Measurements from ENCODE around the gene PDZRN3.
"Not testable (repeated sequence)": the region's sequence is repeated elsewhere in the genome, so short reads cannot be mapped to it uniquely, and the experiment has no call there.

PDZRN3 gene

DNA sequence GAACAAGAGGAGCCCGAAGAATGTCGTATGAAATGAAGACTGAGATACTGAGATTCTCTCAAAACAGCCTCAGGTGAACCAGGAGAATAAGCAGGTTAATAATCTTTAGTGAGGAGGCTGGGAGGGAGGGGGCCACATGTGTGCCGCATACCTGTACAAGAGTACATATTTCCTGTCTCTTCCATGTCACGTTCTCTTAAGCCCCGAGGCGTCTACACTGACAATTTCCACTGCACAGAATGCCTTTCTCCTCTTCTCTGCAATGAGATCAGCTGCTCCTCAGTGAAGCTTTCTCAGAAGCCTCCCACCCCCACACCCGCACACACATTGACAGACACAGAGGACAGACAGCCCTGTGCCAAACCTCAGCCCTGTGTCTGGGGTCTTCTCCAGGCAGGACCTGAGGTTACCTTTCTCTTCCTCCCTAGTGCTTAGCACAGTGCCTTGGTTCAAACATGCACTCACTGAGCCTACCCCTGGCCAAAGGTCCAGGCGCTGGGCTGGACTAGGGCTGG lies 55.4 kb downstream of the PDZRN3 start:
- no peak for DNase-seq
- in situ Hi-C loops (cut with HindIII; ENCODE audit: low pct_ligation_motif_present, low pct_unique_long_range_greater_than_20kb, low sequenced_read_pairs): no loop called here

DNA sequence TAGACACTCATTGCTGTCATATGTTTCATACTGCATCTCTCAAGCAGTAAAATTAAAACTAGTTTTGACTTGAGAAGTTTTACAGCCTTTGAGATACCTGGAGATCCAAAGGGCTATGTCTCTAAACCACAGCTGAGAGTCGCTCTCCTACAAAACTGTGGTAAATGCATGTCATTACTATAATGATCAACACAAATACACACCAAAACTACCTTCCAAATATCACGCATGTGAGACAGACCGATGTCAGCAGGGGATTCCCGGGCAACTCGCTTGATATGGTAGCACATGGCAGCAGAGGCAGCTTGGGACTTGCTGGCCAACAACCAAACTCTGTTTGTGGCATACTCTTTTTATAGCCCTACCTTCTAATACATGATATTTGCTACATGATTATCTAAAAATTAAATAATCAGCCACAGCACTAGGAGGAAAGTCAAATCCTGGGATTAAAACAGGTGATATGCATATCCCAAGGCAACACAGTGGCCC lies 56.3 kb downstream of the PDZRN3 start:
- DNase-seq: no peak
- in situ Hi-C loops (cut with HindIII; ENCODE audit: low pct_ligation_motif_present, low pct_unique_long_range_greater_than_20kb, low sequenced_read_pairs): no loop called here

DNA sequence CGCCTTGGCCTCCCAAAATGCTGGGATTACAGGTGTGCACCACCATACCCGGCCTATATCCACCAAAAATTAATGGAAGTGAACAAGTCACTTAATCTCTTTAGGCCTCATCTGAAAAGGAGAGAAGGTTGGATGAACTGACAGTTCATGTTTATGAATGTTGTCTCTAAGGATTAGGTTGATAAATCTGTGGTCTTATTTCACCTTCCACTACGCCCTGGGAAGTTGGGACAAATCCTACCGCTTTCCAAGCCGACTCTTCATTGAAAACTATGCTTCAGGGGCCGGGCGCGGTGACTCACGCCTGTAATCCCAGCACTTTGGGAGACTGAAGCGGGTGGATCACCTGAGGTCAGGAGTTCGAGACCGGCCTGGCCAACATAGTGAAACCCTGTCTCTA lies 59.4 kb downstream of the PDZRN3 start:
- in situ Hi-C loops (cut with HindIII; ENCODE audit: low pct_ligation_motif_present, low pct_unique_long_range_greater_than_20kb, low sequenced_read_pairs); DNase-seq: not testable (repeated sequence)

DNA sequence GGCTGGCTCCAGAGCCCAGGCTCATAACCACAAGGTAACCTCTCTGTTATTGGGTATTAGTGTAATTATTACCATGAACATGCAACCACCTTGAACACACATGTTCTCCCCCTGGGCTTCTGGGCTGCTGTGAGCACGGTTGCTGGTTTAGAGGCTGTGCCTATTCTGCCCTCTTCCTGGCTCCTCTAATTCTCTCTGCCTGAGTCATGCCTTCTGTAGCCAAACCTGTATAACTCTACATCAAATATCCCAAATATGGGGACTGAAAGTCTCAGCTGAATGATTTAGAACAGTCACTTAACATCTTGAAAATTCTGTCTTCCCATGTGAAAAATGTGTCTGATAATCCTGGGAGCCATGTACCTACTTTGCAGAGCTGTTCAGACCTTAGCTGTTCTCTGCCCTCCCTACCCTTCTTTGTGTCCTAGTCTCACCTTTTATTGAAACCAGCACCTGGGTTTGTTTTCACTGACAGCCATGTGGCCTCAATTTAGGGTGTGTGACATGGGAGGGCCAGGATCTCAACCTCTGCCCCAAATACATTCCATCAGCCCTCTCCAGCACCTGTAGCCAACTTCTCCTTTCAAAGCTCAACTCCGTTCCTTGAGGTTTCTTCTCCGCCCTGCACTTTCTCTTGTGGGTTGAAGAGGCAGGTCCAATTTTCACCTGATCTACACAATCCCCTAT lies 60.7 kb downstream of the PDZRN3 start:
- in situ Hi-C loops (cut with HindIII; ENCODE audit: low pct_ligation_motif_present, low pct_unique_long_range_greater_than_20kb, low sequenced_read_pairs): no loop called here
- DNase-seq: no peak

DNA sequence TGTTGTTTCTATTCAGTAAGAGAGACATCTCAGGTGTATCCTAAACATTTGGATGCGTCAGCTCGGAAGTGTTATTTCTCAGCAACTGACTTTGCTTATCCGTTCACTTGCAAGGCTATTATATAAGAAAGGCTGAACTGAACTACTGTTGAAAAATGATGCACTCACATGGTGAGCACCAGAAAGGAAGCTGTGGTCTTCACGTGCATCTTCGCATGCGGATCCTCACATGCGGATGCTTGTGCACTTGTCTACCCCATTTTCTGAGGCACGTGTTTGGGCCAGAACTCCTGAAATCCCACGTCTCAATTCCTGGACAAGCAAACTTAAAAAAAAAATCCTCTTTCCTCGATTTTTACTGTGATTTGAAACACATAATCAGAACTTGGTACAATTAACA lies 63.2 kb downstream of the PDZRN3 start:
- no peak for DNase-seq
- in situ Hi-C loops (cut with HindIII; ENCODE audit: low pct_ligation_motif_present, low pct_unique_long_range_greater_than_20kb, low sequenced_read_pairs): no loop called here

DNA sequence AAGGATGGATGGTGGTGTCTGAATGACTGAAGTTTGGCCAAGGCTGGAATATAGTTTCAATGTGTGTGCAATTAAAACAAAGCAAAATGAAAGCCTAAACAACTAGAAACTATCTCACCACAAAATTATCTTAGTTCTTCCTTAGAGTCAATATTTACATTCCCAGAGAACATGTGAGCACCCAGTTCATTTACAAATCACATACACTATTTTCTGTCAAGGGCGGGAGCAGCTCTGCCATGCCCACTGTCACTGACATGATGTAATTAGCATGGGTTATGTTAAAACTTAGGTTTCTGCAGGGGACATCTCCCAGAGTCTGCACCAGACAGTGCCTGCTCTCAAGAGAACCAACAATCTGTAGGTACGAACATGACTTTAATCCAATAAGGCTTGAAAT lies 65.0 kb downstream of the PDZRN3 start:
- no peak for DNase-seq
- in situ Hi-C loops (cut with HindIII; ENCODE audit: low pct_ligation_motif_present, low pct_unique_long_range_greater_than_20kb, low sequenced_read_pairs): no loop called here

DNA sequence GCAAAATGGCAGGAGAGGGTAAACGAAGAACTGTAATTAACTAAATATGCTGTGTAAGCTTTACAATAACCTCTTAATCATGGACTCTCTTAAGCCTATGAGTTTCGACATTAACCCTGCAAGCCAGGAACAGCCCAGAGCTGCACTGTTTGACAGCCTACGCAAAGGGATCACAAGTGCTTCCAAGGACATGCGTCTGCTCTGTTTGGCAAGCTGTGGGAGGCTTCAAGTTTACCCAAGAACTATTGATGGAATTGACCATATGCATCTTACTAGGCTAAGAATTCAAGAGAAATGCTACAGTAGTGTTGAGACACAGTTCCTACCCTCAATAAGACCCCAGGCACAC lies 66.0 kb downstream of the PDZRN3 start:
- no peak for DNase-seq
- in situ Hi-C loops (cut with HindIII; ENCODE audit: low pct_ligation_motif_present, low pct_unique_long_range_greater_than_20kb, low sequenced_read_pairs): no loop called here

DNA sequence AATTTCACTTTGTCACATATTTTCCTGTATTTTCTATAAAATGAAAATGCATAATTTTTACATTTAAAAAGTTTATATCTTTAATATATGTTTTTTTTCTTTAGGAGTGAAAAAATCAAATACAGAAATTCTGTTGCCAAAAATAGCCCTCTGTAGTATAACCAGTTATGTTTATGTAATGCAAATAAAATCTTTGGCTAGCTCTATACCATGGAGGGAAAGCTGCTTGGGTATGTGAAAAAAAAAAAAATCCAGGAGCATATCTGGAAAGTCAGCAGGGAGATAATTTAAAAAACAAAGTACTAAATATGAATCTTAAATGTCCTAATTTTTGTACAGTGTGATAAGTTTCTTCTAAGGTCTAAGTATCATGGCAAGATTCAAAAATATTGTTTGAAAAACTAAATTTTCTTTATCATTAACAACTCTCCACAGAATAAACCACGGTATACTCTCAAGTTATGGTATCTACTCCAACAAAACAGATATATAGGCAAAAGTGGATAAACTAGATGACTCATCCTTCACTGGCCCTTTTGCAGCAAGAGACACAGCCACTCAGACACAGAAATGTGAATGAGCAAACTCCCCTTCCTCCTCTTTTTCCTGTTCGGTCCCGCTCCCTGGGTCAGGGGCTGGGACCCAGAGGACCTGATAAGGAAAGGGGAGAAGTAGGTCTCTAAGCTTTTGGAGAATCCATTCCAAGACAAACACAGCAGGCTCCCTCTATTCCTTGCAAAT lies 66.6 kb downstream of the PDZRN3 start:
- in situ Hi-C loops (cut with HindIII; ENCODE audit: low pct_ligation_motif_present, low pct_unique_long_range_greater_than_20kb, low sequenced_read_pairs): no loop called here
- DNase-seq: no peak

DNA sequence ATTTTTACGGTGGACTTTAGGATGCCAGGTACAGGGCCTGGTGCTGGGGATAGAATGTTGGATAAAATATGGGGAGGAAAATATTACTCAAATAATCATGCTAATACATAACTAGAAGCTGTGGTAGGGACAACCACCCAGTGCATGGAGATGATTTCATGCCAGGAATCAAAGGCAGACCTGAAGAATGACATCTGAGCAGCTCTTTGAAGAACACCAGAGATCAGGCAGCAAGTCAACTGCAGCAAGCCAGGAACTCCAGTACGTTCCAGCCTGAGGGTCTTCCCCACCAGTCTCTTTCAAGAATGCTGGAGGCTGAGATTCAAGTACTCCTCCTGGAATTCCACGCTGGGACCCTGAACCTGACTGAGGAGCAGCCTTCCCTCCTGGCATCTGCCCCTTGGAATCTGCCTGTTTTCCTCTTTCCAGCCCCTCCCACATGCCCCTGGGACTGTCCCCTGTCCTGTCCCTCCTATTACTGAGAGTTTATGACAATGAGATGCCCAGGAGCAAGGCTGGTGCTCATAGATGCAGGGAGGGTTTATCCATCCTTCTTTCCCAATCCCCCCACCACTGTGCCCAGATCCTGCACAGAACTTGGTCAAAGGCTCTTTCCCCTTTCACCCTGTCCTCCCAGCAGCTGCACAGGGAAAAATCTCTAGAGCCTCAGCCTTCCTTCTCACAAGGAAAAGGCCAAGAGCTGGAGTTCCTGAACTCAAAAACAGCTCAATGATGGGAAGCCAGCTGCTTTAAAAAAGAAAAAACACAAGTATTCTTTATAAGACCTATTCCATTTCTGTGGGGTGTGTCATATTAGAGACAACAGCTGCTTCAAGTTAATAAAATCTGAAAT lies 68.0 kb downstream of the PDZRN3 start:
- in situ Hi-C loops (cut with HindIII; ENCODE audit: low pct_ligation_motif_present, low pct_unique_long_range_greater_than_20kb, low sequenced_read_pairs): no loop called here
- no peak for DNase-seq

DNA sequence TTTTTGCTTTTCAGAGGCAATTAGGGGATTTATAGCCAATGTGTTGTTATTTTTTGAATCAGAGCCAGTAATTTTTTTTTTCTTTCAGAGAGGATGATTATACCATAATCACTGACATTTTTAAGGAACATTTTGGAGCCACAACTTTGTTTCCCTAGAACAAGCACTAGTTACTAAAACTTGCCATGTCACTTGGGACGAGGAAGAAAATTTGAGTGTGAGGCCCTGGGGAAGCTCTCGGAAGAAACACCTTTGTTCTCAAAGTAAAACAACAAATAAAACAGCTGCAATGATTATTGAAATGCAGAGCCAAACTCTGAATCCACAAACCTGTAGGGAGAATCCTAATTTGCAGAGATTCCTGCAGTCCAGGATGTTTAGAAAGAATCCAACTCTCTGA lies 69.7 kb downstream of the PDZRN3 start:
- DNase-seq: no peak
- in situ Hi-C loops (cut with HindIII; ENCODE audit: low pct_ligation_motif_present, low pct_unique_long_range_greater_than_20kb, low sequenced_read_pairs): no loop called here

DNA sequence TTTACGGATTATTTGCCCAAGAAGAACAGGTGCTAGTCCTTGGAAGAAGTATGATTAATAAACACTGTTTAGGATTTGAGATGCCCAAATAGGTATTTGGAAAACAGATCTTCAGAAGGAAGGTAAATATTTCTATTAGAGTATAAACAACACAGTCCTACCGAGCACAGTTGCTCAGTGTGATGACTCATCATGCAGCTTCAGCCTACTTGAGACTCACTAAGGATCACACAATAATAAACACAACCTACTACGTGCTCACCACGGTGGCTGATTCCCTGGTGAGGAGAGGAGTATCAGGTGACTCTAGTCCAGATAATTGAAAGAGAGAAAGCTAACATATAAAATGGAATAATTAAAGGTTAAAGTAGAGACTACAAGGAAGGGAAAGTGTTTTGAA lies 72.0 kb downstream of the PDZRN3 start:
- in situ Hi-C loops (cut with HindIII; ENCODE audit: low pct_ligation_motif_present, low pct_unique_long_range_greater_than_20kb, low sequenced_read_pairs): no loop called here
- DNase-seq: no peak

DNA sequence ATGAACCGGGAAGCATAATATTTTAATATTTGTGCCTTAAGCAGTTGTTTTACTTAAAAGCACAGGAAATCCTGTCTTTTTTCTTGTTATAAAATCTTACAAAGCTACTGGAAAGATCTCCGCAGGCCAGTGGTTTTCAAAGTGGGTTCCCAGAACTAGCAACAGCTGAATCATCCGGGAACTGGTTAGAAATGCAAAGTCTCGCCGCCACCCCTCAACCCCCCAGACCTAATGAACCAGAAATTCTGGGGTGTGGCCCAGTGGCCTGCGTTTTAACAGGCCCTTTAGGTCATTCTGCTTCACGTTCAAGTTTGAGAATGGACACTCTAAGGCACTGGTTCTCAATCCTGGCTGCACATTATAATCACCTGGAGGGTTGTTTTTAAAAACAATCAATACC lies 74.7 kb downstream of the PDZRN3 start:
- no peak for DNase-seq
- in situ Hi-C loops (cut with HindIII; ENCODE audit: low pct_ligation_motif_present, low pct_unique_long_range_greater_than_20kb, low sequenced_read_pairs): no loop called here

DNA sequence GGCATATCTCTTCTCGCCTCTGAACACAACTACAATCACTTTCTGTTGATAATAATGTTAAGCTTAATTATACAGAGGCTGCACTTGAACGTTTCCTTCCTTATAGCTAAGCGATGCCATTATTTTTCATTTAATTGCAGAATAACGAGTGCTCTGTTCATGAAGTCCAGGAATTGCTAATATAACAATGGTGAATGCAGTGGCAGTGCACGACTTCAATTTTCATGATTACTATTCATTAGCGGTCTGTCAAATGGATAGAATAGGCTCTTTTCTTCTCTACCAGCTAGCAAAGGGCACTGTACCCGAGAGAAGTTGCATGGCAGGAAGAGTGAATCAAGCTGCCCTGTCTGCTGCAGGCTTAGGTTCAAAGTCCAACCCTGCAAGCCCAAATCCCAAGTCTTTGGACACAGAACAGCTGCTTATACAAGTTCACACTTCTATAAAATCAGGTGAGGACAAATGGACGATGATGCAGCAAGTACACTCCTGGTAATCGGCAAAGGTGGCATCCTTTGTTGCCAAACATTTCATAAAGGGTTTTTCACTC lies 75.6 kb downstream of the PDZRN3 start:
- in situ Hi-C loops (cut with HindIII; ENCODE audit: low pct_ligation_motif_present, low pct_unique_long_range_greater_than_20kb, low sequenced_read_pairs): no loop called here
- DNase-seq: no peak

DNA sequence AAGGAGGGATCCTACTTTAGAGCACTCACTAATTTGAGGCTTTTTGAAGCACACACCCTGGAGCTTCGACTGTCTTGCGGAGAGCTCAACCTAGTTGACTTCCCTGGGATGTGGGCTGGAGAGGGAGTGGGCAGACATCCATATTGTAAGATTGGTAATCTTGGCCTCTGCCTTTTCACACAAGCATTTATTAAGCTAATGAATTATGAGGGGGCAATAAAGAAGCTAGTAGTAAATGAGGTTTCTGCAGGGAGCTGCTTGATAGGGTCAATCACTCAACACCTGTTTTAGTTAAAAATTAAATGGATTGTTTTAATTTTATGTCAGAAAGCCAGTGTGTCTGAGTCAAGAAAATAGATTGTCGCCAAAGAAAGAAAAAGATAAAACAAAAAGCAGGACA lies 76.3 kb downstream of the PDZRN3 start:
- in situ Hi-C loops (cut with HindIII; ENCODE audit: low pct_ligation_motif_present, low pct_unique_long_range_greater_than_20kb, low sequenced_read_pairs): no loop called here
- no peak for DNase-seq

DNA sequence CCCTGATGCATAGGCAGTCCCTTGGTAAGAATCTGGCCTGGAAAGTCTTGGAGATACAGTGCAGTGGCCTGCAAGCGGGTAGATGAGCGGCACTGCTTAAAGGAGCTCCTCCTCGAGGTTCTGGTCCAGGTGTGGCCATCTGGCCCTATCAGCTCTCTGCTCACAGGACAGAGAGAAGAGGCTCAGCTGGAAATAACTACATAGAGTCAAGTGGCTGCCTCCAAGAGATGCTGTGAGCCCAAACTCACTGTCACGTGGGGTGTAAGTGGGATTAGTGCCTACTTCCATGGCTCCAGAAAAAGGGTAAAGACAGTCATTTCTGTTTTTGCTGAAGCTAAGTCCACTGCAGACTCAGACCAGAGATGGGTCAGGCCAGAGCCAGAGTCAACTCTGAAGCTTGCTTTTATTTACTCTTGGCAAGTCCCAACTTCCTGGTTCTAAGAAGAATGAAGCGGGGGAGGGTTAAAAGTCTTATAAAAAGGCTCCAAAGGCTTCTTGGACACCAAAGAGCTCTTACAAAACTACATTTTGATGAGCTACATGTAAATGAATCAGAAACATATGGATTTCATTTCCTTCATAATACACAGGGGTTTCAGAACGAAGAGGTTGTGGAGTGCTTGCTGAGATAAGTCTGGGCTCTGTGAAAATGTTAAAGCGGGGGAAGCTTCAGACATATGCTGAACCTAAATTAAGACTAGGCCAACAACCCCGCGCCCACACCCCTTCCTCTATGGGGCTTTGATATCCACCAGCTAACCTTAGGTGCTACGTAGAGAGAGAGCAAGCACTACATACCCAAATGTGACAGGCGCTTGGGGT lies 77.1 kb downstream of the PDZRN3 start:
- in situ Hi-C loops (cut with HindIII; ENCODE audit: low pct_ligation_motif_present, low pct_unique_long_range_greater_than_20kb, low sequenced_read_pairs): no loop called here
- DNase-seq: no peak

DNA sequence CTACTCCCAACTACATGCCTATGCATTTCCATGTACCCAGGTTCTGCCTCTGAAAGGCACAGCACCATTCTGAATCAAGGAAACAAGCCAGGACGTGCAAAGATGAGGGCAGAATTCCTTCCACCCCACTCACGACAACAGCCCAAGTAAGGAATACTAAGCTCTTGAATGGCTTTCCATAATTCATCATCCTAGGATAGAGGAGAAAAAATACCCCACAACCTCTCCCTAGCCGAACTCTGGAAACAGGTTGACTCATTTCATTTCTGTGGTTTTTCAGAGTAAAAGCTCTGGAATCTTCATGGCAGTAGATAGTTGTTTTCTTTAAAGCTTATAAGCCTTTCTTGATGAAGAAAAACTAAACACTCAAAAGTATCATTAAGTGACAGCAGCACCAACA lies 77.8 kb downstream of the PDZRN3 start:
- no peak for DNase-seq
- in situ Hi-C loops (cut with HindIII; ENCODE audit: low pct_ligation_motif_present, low pct_unique_long_range_greater_than_20kb, low sequenced_read_pairs): no loop called here

DNA sequence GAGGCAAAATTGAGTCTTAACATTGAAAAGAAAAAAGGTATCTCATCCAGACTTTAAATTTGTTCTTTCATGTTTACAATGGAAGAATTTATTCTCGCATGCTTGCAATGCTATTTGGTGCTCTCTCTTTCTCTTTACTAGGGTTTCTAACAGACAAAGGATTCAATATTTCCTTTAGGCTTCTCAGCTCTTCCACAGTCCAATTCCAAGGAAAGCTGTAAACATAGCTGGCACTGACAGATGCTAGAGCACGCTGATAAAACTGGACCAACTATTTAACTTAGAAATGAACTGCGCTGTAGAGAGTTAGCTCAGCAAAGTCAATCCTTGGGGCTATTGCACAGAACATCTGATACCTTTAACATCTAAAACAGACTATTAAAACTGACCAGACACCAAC lies 81.3 kb downstream of the PDZRN3 start:
- in situ Hi-C loops (cut with HindIII; ENCODE audit: low pct_ligation_motif_present, low pct_unique_long_range_greater_than_20kb, low sequenced_read_pairs): no loop called here
- no peak for DNase-seq

DNA sequence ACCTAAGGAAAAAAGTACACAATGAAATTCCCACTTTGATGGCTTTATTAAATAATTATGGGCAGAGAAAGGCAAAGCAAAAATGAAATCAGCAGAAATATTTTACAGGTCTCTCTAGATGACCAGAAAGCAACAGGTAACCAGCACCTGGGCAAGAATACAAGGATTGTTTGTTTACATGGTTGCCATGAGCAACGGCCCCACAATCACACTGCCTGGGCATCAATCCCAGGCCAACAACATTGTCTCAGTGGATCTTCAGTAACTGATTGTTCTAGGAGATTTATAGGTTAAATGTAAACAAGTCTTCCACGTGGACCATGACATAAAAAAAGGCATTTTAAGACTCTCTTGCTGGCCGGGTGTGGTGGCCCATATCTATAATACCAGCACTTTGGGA lies 82.6 kb downstream of the PDZRN3 start:
- in situ Hi-C loops (cut with HindIII; ENCODE audit: low pct_ligation_motif_present, low pct_unique_long_range_greater_than_20kb, low sequenced_read_pairs): no loop called here

More for the DNA sequence above, 82.6 kb downstream of the PDZRN3 start:
- DNase-seq: no peak

Measured in ACHN (cell line).